Activated CD8-positive, alpha-beta memory T cell treated with anti-CD3 and anti-CD28 coated beads, Interleukin-2, amount 50 U/mL, for 4 hours (primary cell): ENCODE data around the gene WNK2.

Experiments
- DNase-seq: peaks from one replicate; pipeline ENCODE4 v3.0.0-alpha.2; 2020

Gene WNK2

DNA sequence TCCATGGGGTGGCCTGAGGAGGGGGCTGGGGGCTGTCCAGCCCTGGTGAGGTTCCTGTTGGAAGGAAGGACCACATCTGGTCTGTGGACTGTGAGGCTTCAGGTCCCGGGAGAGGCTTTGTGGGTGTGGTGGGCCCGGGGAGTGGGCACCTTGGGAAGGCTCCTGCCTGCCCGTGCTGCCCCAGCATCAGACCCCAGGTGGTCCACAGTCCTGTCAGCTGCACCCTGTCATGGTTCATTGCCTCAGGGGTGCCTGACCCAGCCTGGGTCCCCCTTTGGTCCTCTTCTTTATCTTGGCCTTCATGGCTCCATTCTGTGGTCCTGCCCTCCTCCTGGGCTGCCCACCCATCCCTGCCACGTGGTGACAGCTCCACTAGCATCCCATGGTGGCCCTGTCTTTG, 36.7 kb downstream of the WNK2 start:
- DNase-seq: no peak

DNA sequence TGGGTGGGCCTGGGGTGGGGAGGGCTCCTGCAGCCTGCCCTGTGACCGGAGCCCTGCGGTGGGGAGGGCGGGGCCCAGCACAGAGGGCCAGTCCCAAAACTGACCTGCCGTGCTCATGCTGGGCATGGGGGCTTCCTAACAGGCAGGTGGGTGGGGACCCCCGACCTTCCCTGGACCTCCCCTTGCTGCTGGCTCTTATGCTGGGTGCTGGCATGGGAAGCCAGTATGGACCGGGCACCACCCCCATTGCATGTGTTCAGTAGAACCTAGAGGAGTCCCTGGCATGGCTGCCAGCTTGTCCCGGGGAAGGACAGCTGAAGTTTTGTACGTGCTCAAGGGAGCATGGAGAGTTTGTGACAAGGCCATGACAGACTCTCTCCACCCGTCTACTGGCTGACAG, 37.1 kb downstream of the WNK2 start:
- no peak for DNase-seq

DNA sequence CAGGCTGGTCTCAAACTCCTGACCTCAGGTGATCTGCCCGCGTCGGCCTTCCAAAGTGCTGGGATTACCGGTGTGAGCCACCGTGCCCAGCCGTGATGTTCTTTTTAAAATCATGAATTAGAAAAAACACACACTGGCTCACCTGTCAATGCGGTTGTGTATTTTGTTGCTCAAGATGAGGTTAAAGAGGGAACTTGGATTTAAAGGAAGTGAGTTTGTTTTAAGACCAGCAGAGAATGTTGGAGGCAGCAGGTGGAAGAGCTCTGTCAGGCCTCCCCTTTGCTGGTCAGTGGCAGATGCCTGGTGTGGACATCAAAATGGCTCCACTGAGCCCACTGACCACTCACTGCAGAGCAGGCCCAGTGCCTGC, 38.9 kb downstream of the WNK2 start:
- DNase-seq: no peak

DNA sequence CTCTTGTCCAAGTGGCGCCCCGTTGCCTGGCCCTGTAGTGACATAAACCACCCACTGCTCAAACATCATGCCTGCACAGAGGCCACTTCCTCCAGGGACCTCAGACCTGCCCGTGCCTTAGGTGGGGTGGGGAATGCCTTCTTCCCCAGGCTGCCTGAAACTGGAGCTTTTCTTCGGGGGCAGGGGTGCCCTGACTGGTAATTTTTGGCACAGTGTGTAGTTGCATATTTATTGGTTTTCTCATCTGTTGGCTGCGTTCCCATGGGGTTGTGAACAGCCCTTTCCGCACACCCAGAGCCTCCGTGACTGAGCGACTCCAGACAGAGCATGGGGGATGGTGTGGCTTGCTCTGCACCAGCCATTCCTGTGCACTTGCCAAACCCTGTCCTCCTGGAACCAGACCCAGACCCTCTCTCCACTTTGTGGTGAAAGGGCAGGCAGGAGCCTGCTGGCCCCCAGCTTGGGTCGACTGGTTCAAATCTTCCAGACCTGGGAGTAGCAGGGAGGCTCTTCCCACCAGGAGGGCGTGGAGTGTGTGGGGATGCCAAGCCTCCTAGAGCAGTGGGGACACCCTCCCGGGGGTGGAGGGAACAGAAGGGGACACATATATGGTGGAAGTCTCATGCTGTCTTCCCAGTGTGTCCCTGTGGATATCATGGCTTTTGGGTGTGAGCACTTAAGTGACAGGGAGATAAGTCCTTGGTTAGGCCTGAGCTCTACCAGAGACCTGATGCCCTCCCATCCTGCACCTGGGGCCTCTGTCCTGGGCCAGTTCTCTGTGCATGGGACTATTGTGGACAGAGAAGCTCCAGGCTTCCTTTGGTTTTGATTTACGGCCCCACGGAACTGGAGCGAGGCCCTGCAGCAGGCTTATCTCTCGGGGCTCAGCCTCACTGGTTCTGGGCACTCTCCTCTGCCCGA, 39.6 kb downstream of the WNK2 start:
- no peak for DNase-seq

DNA sequence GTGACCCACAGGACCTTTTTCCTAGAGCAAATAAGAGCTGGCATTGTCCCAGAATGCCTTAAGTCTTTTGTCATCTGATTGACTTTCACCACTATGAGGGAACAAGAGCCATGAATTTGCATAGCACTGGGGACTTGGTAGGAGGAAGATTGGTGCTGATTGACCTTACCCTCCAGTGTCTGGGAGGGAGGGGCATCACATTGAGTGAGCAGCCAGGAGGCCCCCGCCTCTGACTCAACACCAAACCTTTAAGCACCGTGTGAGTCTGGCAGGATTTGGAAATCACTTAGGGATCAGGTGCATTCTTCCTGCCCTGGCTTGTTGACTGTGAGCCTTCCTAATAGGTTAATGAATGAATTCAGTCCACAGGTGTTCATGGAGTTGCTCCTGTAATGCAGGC, 40.7 kb downstream of the WNK2 start:
- no peak for DNase-seq

DNA sequence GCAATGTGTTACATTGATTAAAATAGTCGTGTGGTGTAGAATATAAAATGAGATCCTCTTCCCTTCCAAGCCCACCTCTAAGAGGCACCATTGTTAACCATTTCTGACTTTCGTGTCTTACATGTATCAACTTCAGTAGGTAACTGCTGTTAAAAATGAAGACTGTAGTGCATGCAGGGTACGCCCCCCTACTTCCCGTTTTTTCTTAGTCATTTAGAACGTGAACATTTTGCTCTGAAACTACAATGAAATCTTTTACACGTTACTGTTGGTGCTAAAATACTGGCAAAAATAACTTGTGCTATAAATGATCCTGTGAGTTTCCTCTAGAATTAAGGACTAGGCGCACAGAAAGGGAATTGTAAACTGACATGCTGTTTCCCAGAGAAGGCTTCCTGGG, 41.5 kb downstream of the WNK2 start:
- DNase-seq: no peak

DNA sequence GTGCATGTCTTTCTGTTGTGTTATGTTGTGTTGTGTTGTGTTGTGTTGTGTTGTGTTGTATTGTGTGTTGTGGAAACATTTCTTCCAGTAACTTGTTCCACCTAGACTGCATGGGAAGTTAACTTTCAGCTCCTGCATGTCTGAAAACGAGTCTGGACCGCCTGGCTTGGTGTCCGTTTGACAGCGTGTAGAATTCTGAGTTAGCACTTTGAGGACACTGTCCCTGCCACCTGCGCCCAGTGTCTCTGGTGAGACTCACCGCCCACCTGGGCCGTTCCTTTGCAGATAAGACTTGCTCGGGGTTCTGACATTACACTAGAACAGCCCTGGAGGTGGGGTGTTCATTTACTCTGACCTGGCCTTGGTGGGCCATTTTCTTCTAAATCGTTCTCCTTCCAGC, 42.0 kb downstream of the WNK2 start:
- DNase-seq: no peak

DNA sequence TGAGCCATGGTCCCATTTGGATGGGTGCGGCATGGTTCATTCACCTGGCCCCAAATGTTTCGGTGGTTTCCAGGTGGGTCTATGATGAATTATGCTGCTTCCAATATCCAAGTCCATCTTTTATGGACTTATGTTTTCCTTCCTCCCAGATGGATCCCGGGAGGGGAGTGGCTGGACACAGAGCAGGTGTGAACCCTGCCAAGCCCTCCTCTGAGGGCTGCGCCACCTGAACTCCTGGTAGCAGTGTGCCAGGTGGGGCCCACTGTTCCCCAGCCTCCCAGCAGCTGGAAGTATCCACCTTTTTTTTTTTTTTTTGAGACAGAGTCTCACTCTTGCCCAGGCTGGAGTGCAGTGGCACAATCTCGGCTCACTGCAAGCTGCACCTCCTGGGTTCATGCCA, 42.9 kb downstream of the WNK2 start:
- no peak for DNase-seq

DNA sequence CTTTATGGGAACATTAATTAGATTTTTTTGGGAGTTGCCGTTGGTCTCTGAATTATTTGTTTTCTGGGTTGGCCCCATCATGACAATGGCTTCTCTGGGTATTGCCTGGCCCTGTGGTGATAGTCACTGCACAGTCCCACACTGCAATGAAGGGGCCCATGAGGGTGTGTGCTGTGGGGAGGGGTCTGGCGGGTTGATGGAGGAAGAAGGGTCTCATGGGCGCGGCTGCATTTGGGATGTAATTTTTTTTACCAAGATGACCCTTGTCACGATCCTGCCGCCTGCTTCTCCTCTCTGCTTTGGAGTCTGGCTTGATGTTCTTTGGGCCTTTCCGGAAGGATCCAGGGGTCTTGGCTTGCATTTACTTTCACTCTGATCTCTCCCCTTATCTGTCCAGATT, 44.1 kb downstream of the WNK2 start:
- DNase-seq: no peak

DNA sequence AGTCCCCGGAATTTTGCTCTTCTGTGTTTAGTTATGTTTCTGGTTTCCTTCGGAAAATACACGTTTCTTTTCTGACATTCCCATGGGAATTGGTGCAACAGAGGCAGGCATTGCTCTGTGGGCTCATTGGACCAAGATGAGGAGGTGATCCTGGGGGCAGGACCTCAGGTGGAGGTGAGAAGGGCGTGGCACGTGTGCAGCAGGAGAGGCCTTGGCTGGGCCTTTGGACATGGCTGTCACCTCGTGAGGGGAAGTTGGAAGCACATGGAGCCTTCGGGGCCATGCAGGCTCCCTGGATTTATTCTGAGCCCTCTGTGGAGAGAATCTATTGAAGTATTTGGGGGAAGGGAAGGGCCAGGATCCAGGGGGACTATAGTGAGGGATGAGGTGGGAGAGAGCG, 44.5 kb downstream of the WNK2 start:
- no peak for DNase-seq

DNA sequence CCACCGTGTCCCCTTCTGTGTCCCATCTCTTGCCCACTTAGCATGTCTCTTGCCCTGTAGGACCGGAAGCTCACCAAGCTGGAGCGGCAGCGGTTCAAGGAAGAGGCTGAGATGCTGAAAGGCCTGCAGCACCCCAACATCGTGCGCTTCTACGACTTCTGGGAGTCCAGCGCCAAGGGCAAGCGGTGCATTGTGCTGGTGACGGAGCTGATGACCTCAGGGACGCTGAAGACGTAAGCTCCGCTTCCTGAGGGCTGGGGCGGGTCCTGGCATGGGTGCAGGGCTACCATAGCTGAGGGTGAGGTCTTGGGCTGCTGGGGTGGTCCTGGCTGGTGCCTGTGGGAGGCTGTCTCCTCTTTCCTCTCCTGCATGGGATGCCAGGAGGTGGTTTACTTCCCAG, 45.7 kb downstream of the WNK2 start:
- DNase-seq: no peak

DNA sequence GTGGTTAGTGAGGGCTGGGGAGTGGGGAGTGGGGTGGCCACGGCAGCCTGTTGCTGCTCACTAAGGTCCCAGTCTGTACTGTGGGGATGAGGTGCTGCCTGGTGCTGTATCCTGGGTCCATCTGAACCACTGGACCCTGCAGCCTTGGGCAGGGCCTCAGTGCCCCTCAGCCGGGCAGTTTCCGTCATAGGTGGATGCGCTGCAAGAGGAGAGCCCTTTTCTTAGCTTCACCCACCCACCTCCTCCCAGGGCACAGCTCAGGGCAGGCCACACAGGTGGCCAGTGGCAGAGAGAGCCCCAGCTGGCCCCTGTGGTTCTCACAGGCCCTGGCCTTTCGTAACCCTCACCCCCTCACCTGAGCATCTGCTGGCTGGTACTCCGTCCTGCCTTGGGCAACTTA, 46.2 kb downstream of the WNK2 start:
- DNase-seq: no peak

DNA sequence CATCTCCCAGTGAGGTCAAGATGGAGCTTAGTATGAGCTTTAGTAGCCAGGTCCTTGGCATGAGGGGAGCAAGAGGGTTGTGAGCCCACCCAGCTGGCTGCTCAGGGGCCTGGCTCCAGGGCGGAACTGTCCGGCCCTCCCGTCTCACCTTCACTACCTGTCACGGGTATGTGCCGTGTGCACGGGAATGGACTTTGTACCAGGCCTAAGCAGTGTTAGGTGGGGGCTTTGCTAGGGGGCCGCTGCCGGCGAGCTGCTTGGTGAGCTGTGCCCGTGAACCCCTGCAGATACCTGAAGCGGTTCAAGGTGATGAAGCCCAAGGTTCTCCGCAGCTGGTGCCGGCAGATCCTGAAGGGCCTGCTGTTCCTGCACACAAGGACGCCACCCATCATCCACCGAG, 46.7 kb downstream of the WNK2 start:
- no peak for DNase-seq

DNA sequence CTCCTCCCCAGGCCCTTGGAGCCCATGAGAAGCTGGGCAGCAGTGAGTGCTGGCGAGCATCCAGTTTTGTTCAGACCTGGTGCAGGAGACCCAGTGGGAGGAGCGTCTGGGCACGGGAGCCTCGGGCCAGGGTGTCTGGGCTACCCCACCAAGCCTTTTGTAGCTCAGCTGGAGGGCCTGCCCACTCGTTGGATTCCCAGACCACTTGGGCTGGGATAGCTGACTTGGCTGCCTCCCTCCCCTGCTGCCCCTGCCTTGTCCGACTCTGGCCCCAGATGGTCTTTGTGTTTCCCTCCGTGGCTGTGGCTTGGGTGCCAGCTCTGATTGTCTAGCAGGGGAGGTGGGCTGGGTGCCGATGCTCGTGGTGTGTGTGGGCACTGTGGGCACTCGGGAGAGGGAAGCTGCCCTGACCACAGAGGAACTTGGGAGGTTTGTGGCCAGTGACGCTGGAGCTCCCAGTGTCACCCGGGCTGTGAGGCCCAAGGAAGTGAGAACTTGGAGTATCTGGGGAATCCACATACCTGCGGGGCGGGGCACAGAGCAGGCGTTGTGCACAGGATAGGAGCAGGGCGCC, 47.3 kb downstream of the WNK2 start:
- DNase-seq: no peak

DNA sequence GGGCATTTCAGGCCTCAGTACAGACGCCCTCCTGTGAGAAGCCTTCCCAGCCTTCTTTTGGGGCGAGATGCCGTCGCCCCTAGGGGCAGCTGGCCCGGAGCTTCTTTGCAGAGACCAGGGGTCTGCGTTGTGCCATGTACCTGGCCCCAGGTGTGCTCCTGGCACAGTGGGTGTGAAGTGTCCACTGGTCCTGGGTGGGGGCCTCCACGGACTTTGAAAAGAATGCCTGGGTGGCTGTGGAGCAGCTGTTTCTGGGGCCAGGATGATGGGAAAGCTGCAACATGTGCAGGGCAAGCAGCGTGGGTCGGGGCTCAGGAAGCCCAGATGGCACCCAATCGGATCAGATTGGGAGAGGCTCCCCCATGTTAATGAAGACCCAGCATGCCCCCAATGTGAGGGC, 47.8 kb downstream of the WNK2 start:
- no peak for DNase-seq

DNA sequence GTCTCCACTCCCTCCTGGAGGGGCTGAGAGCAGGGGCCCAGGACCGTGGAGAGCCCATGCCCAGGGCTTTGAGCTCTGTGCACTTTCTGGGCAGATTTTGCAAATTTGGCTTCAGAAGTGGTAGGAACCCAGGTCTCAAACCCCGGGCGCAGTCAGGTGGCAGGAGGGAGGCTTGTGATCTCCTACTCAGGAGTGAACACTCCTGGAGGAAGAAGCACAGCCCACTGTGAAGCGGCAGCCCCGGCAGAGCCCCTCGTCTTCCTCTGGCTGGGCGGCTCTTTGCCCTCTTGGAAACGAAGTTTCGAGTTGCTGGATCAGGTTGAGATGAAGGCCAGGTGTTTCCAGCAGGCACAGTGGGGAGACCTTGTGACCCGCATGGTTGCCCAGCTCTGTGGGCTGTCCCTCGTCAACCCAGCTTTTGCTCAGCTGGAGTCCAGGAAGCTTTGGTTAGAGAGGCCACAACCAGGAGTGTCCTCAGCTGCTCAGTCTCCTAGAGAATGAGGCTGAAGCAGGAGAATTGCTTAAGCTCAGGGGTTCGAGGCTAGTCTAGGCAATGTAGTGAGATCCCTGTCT, 48.5 kb downstream of the WNK2 start:
- DNase-seq: no peak

DNA sequence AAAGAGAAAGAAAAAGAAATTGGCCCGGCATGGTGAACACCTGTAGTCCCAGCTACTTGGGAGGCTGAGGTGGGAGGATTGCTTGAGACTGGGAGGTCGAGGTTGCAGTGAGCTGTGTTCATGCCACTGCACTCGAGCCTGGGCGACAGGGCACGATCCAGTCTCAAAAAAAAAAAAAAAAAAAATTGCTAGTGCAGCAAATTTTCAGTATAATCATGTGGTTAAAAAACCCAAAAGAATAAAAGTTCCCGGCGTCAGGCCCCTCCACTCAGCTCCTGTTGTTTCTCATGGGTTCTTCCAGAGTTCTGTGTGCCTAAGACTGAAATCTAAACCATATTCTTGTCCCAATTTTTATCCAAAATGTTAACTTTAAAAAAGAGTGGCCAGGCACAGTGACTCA, 49.1 kb downstream of the WNK2 start:
- DNase-seq: no peak

DNA sequence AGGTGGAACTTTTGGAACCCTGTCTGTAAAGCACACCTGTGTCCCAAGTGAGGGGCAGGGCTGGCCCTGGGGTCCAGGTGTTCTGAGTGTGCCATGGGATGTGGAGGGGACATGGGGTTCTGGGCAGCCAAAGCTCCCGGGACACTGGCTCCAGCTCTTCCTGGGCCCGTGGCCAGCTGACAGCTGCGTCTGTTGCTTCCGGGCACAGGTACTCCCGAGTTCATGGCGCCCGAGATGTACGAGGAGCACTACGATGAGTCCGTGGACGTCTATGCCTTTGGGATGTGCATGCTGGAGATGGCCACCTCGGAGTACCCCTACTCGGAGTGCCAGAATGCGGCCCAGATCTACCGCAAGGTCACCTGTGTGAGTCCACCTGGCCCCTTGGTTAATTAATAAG, 50.7 kb downstream of the WNK2 start:
- DNase-seq: no peak

DNA sequence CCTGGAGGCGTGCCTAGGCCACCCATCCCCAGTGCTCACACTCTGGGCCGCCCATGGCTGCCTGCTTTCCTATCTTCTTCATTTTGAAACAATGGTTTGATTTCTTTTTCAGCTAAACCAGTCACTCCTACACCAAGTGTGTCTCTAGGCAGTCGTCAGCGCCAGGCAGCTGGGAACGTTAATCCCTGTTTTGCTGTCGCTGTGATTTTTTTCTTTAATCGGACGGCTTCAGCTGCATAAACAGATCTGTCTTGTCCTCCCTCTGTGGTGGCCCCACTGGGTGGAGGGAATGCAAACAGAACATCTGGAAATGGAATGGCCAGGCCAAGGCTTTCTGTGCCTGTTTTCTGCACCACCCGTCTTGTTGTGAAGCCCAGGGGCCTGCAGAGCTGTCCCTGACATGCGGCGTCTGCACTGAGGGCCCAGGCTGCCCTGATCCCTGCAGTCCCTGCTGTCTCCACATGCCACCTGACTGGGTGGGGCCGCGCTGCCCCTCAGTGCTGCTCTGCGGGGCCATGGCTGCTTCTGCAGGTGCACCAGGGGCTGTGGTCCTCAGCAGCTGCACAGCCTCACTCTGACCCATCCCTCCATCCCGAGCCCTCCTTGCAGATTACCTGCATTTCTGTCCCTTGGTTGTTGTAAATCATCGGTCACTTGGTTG, 51.5 kb downstream of the WNK2 start:
- no peak for DNase-seq

DNA sequence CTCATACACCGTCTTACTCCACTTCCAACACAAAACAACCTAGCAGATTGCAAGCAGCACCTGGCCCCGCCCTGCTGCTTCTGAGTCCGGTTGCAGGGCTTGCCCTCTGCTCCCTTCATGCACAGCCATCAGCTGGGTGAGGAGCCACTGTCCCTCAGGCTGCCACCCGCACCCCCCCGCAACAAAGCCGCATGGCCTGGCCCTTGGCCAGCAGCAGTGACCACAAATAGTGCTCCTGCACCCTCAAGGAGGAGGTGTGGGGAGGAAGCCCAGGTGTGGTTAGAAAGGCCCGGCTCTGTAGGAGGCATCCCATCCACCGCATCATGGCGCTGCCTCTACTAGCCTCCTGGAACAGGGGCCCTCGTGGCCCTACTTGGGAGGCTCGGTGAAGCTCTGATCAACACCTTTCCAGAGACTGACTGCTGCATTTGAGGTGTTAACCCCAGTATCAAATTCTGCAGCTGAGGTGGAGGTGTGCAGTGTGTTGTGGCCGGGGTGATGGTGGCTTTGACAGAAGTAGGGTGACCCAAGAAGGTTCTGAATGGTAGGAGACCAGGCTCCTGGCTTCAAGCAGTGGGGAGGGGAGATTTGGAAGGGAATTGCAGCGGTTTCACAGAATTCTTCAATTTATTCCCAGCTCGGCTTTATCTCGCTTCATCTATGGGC, 52.7 kb downstream of the WNK2 start:
- DNase-seq: no peak

DNA sequence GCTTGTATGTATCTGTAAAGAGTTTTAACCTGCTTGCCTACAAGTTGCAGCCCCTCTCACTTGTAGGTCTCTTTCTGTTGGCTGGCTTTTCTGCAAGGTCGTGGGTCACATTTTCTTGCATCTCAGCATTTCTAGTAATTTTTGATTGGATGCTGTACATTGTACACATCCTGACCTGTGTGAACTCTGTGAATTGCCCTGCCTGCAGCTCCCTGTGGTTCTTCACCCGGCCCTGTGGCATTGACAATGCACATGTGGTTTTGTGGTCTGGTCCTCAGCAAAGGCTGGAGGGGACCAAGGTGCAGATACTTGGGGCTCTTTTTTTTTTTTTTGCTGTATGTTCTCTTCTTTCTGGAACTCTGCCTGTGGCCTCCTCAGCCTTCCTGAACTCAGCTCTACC, 53.6 kb downstream of the WNK2 start:
- DNase-seq: no peak

DNA sequence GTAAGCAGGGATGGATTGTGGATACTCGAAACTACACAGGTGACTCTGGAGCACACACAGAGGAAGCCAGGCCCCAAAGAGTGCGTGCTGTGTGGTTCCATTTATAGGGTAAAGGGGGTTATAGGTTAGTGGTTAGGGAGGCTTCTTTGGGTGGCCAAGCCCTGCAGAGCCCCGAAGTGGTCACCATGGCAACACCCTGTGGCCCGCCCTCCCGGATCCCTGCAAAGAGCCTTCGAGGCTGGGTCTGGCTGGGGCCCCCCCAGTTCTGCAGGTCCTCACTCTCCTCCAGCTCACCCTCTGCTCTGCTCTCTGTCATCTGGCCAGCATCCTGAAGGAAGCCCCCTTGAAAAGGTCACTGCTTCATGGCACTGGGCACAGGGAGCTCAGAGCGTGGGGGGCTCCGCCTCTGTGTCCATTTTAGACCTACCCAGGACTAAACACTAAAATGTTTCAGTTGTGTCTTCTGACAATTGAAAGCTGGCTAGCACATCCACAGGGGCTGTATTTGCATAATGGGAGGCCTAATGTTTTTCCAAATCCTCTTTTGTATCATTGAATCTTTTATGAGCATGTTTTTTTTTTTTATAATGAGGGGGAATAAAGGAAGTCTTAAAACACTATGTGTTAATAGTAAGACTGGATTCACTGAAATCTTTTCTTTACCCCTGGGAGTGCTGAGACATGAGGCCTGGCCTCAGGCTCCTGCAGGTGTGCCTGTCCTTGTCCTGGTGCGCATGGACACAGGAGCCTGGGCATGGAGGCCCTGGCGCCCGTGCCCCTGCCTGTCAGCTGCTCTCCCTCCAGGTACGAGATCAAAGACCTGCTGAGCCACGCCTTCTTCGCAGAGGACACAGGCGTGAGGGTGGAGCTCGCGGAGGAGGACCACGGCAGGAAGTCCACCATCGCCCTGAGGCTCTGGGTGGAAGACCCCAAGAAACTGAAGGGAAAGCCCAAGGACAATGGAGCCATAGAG, 55.3 kb downstream of the WNK2 start:
- no peak for DNase-seq
